ENCODE data around the gene ARHGAP44. TPM values are rescaled to one million over a fixed set of nuclear protein-coding genes. Genes with fewer than 3 reads are reported as not detected.

The ARHGAP44 gene
- total and polyA plus RNA-seq, 2 of the 8 experiments (the other 6 are each of a cell fraction or from before 2014, with no cell fraction given), result 6.2 to 22.2 TPM

GRCh38 chr17:13025687-13026086 lies 236.4 kb downstream of the ARHGAP44 start:
- FAIRE-seq, result no peak
- TF ChIP-seq SUZ12 (IDR thresholded peaks at IDR 0.05; ENCODE audit: low read length) (no peak), CREB1 (IDR thresholded peaks at IDR 0.05) (no peak), CEBPB (IDR thresholded peaks at IDR 0.05; ENCODE audit: low read depth, low read length) (no peak), SAP30 (IDR thresholded peaks at IDR 0.05; ENCODE audit: insufficient read depth, insufficient replicate concordance, low read length) (no peak), TBP (IDR thresholded peaks at IDR 0.05; ENCODE audit: low read depth, low read length) (no peak), TAF7 (optimal IDR thresholded peaks at IDR 0.05; ENCODE audit: borderline replicate concordance, low read depth, low read length) (no peak), BACH1 (IDR thresholded peaks at IDR 0.05; ENCODE audit: low read length) (no peak), ZNF274 (IDR thresholded peaks at IDR 0.05; ENCODE audit: borderline replicate concordance, extremely low read depth, low read length) (no peak), CTCF (IDR thresholded peaks at IDR 0.05; ENCODE audit: control extremely low read depth in 1 of 3, insufficient read depth in 1 of 3, low read depth in 1 of 3, low read length in 3 of 3) (no peak)
- TF ChIP-seq, protein P1, sequence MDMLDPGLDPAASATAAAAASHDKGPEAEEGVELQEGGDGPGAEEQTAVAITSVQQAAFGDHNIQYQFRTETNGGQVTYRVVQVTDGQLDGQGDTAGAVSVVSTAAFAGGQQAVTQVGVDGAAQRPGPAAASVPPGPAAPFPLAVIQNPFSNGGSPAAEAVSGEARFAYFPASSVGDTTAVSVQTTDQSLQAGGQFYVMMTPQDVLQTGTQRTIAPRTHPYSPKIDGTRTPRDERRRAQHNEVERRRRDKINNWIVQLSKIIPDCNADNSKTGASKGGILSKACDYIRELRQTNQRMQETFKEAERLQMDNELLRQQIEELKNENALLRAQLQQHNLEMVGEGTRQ (IDR thresholded peaks at IDR 0.05; ENCODE audit: low read length), result no peak
- Histone ChIP-seq H3K23ac (ENCODE audit: insufficient read length) (no peak overlapping the region), H2AK5ac (ENCODE audit: low read depth, low read length) (no peak overlapping the region), H2AFZ (ENCODE audit: low read length) (peak overlapping the region; percentile 58), H3K4ac (replicated peaks; ENCODE audit: insufficient read length, low read depth, low read length) (no peak overlapping the region), H3K79me1 (ENCODE audit: low read depth, low read length) (no peaks in the 10 kb centered on the region), H2BK5ac (ENCODE audit: low read depth, low read length) (no peak overlapping the region), H3K27ac (ENCODE audit: low read depth, low read length) (no peak overlapping the region), H4K91ac (replicated peaks; ENCODE audit: insufficient read length, low read length) (no peak overlapping the region), H2BK15ac (ENCODE audit: low read length) (no peak overlapping the region), H3K9ac (replicated peaks in 1 of 4; ENCODE audit: extremely low read depth in 1 of 4, low read depth in 3 of 4, low read length in 3 of 4) (no peak overlapping the region), H2BK120ac (replicated peaks; ENCODE audit: low read depth, low read length) (no peak overlapping the region), H3K4me3 (ENCODE audit: extremely low read depth in 1 of 4, insufficient read depth in 2 of 4, low read depth in 3 of 4, low read length in 4 of 4) (no peak overlapping the region), H2BK12ac (ENCODE audit: low read depth, low read length) (no peak overlapping the region), H3K18ac (ENCODE audit: extremely low read depth, low read length) (no peak overlapping the region), H3K36me3 (ENCODE audit: control insufficient read depth in 2 of 4, insufficient read depth in 4 of 4, low read length in 3 of 4) (no peaks in the 10 kb centered on the region), H4K8ac (ENCODE audit: extremely low read depth, insufficient read depth, low read length) (no peak overlapping the region), H3K9me3 (ENCODE audit: insufficient read depth in 2 of 2, low read depth in 1 of 2, low read length in 1 of 2) (no peaks in the 10 kb centered on the region), H4K5ac (ENCODE audit: insufficient read length, low read depth, low read length) (no peak overlapping the region), H3K14ac (ENCODE audit: insufficient read length) (no peak overlapping the region), H3K23me2 (ENCODE audit: low read depth, low read length) (peaks cover 4% of the 10 kb centered on the region; the same call in 1 of the 2 replicates), H3K27me3 (replicated peaks in 1 of 4; ENCODE audit: control insufficient read depth in 3 of 4, extremely low read depth in 1 of 4, insufficient read depth in 3 of 4, low read length in 3 of 4) (no peaks in the 10 kb centered on the region), H2BK20ac (ENCODE audit: low read length) (no peak overlapping the region), H3K56ac (replicated peaks; ENCODE audit: insufficient read length, low read depth, low read length) (no peak overlapping the region), H3K4me1 (replicated peaks in 1 of 4; ENCODE audit: control insufficient read depth in 3 of 4, insufficient read depth in 4 of 4, low read length in 3 of 4) (peaks cover 0 to 5% (median 4%) of the 10 kb centered on the region in 4 experiments; a peak in 3 of 7 replicates), H3K79me2 (ENCODE audit: control insufficient read depth in 1 of 2, insufficient read depth in 2 of 2, low read length in 2 of 2) (no peaks in the 10 kb centered on the region), H4K20me1 (replicated peaks in 1 of 2; ENCODE audit: control insufficient read depth in 1 of 2, insufficient read depth in 2 of 2, low read length in 2 of 2) (no peaks in the 10 kb centered on the region), H3K4me2 (ENCODE audit: insufficient read depth in 1 of 2, low read depth in 2 of 2, low read length in 2 of 2) (no peak overlapping the region; a peak in 1 of 4 replicates)
- ChIA-PET CTCF (ENCODE audit: partially characterized antibody) (interaction anchor here (0.6 kb wide), 1 partner anchor 81 kb away, joined by 4 read pairs; no protein-coding TSS in a partner anchor), POLR2A (ENCODE audit: partially characterized antibody) (no interaction called here)
- no peak for DNase-seq (ENCODE audit: low read depth in 1 of 2, low spot score in 2 of 2)

Data from H1 (cell line).